IMR-90 (cell line): ENCODE measurements around the gene CCT7. TPM values are rescaled to one million over a fixed set of nuclear protein-coding genes. Genes with fewer than 3 reads are reported as not detected.

ENCODE experiments used
- ATAC-seq: fragments of 200-7000 bp; cut with Tn5 transposase; 2 replicates; pipeline ENCODE4 v1.9.1; 2020; ENCODE audit warnings: low read depth, mild to moderate bottlenecking, moderate library complexity
- BruUV-seq: library from RNA; stranded (reverse); fragments of 400-500 nt; replicated peaks from 2 replicates; lab custom pipeline; 2021; lab: Mats Ljungman, UMichigan
- CTCF ChIA-PET: fragments of 300-600 bp; formaldehyde crosslinking; extraction: SDS; loops from one replicate; lab custom pipeline; 2021; ENCODE audit warnings: antibody characterized with exemption; lab: Yijun Ruan, JAX
- POLR2A ChIA-PET: fragments of 300-600 bp; sonication (Branson Sonifier 250); formaldehyde crosslinking; loops from one replicate; lab custom pipeline; 2022; ENCODE audit warnings: antibody characterized with exemption; ENCODE audit not compliant: unreplicated experiment; lab: Charles Lee
- DNase-seq: peaks from one replicate; pipeline ENCODE4 v3.0.0; 2013
- H2AFZ ChIP-seq: replicated peaks from 2 replicates; pipeline ENCODE3; 2013; ENCODE audit warnings: low read length, mild to moderate bottlenecking; ENCODE audit not compliant: poor library complexity
- H2AK5ac ChIP-seq: 2 replicates; pipeline ENCODE4 v1.6.1; 2013; ENCODE audit warnings: low read depth, low read length, inconsistent platforms
- H2AK9ac ChIP-seq: replicated peaks from 2 replicates; pipeline ENCODE3; 2013; ENCODE audit warnings: mild to moderate bottlenecking, low read depth, low read length, moderate library complexity; ENCODE audit not compliant: poor library complexity
- H2BK120ac ChIP-seq: 2 replicates; pipeline ENCODE4 v1.6.1; 2013; ENCODE audit warnings: low read depth, low read length, inconsistent platforms
- H2BK15ac ChIP-seq: 3 replicates; pipeline ENCODE4 v1.6.1; 2013; ENCODE audit warnings: low read depth, low read length, inconsistent platforms
- H2BK20ac ChIP-seq: 2 replicates; pipeline ENCODE4 v1.6.1; 2013; ENCODE audit warnings: low read depth, mild to moderate bottlenecking, inconsistent platforms, low read length, moderate library complexity
- H2BK5ac ChIP-seq: 2 replicates; pipeline ENCODE4 v1.6.1; 2013; ENCODE audit warnings: mild to moderate bottlenecking, low read depth, low read length, inconsistent platforms; ENCODE audit not compliant: poor library complexity, severe bottlenecking
- H3K14ac ChIP-seq: replicated peaks from 2 replicates; pipeline ENCODE4 v1.6.1; 2013; ENCODE audit warnings: low read depth, low read length, inconsistent platforms
- H3K18ac ChIP-seq: 2 replicates; pipeline ENCODE4 v1.6.1; 2013; ENCODE audit warnings: low read depth, low read length, control low read depth
- H3K23ac ChIP-seq: 2 replicates; pipeline ENCODE4 v1.6.1; 2013; ENCODE audit warnings: low read depth, low read length, inconsistent platforms
- H3K27ac ChIP-seq: 2 replicates; pipeline ENCODE4 v1.5.1; 2013; ENCODE audit warnings: mild to moderate bottlenecking, control low read depth, low read length; ENCODE audit not compliant: insufficient read depth
- H3K27me3 ChIP-seq: 2 replicates; pipeline ENCODE4 v1.6.1; 2013; ENCODE audit warnings: low read length; ENCODE audit not compliant: control insufficient read depth, insufficient read depth
- H3K36me3 ChIP-seq: 2 replicates; pipeline ENCODE4 v1.6.1; 2013; ENCODE audit warnings: low read length, mixed read lengths; ENCODE audit not compliant: control insufficient read depth, insufficient read depth
- H3K4ac ChIP-seq: 2 replicates; pipeline ENCODE4 v1.6.1; 2013; ENCODE audit warnings: low read depth, low read length, inconsistent platforms
- H3K4me1 ChIP-seq: 2 replicates; pipeline ENCODE4 v1.6.1; 2013; ENCODE audit warnings: low read length, mixed read lengths; ENCODE audit not compliant: control insufficient read depth, insufficient read depth
- H3K4me2 ChIP-seq: 2 replicates; pipeline ENCODE4 v1.6.1; 2013; ENCODE audit warnings: low read depth, mild to moderate bottlenecking, control low read depth, low read length, moderate library complexity
- H3K4me3 ChIP-seq: 2 replicates; pipeline ENCODE4 v1.5.1; 2013; ENCODE audit warnings: low read depth, mild to moderate bottlenecking, control low read depth, low read length, moderate library complexity; ENCODE audit not compliant: insufficient read depth
- H3K56ac ChIP-seq: 2 replicates; pipeline ENCODE4 v1.6.1; 2013; ENCODE audit warnings: low read length, inconsistent platforms; ENCODE audit not compliant: insufficient read depth; ENCODE audit errors: extremely low read depth
- H3K79me1 ChIP-seq, 2 experiments: 2 replicates each; pipeline ENCODE4 v1.6.1; 2013; ENCODE audit warnings: low read length in 2 of 2, inconsistent platforms in 1 of 2, low read depth in 1 of 2
- H3K9ac ChIP-seq: 2 replicates; pipeline ENCODE4 v1.6.1; 2013; ENCODE audit warnings: low read depth, low read length, control low read depth
- H3K9me1 ChIP-seq: 2 replicates; pipeline ENCODE4 v1.6.1; 2013; ENCODE audit warnings: low read length, inconsistent platforms; ENCODE audit not compliant: insufficient read depth
- H3K9me3 ChIP-seq: 2 replicates; pipeline ENCODE4 v1.6.1; 2013; ENCODE audit warnings: low read length; ENCODE audit not compliant: control insufficient read depth, insufficient read depth
- H4K20me1 ChIP-seq: 2 replicates; pipeline ENCODE4 v1.6.1; 2013; ENCODE audit warnings: low read length, inconsistent platforms; ENCODE audit not compliant: insufficient read depth
- H4K5ac ChIP-seq: 2 replicates; pipeline ENCODE4 v1.6.1; 2013; ENCODE audit warnings: mild to moderate bottlenecking, low read depth, low read length, control low read depth
- H4K8ac ChIP-seq, 2 experiments: 2 replicates each; pipeline ENCODE4 v1.6.1; 2013; ENCODE audit warnings: low read depth in 2 of 2, low read length in 2 of 2, control low read depth in 1 of 2, inconsistent platforms in 1 of 2
- H4K91ac ChIP-seq: 2 replicates; pipeline ENCODE4 v1.6.1; 2013; ENCODE audit warnings: low read depth, low read length, inconsistent platforms; ENCODE audit not compliant: insufficient read depth
- MAFK ChIP-seq: IDR thresholded peaks from 2 replicates; pipeline ENCODE4 v1.6.1; 2012; ENCODE audit warnings: low read depth, low read length, improper control_type of control experiment
- RAD21 ChIP-seq: IDR thresholded peaks from 2 replicates; pipeline ENCODE4 v1.6.1; 2012; ENCODE audit warnings: low read length, improper control_type of control experiment
- WGBS, 2 experiments: methylation state at CpG; one replicate each; pipeline versions ENCODE4 v1.1.5 to v1.1.7; 2013; ENCODE audit warnings: missing lambda C conversion rate in 2 of 2; ENCODE audit not compliant: insufficient read length in 1 of 2; ENCODE audit errors: extremely low coverage in 2 of 2; 5-methylcytosine and 5-hydroxymethylcytosine counted together
- dilution Hi-C: fragments of 300-500 bp; cut with HindIII; formaldehyde crosslinking; loops from one replicate; pipeline ENCODE4 v1.14.3; 2018; ENCODE audit warnings: low sequenced_read_pairs; ENCODE audit not compliant: unreplicated experiment
- in situ Hi-C: fragments of 300-500 bp; cut with MboI; formaldehyde crosslinking; loops from 3 replicates; pipeline ENCODE4 v1.14.3; 2019; ENCODE audit warnings: low sequenced_read_pairs, inconsistent platforms, mixed read lengths
- intact Hi-C: fragments of 100-400 bp; cut with micrococcal nuclease; formaldehyde crosslinking; loops from 2 replicates; pipeline ENCODE4 v1.10.0; 2022
- polyA plus RNA-seq, 3 experiments: library from polyadenylated mRNA; depleted of rRNA; stranded (reverse); fragments of >200 nt; gene quantifications; 2 replicates each; pipeline ENCODE4 v1.2.3, GENCODE V29; 2012; ENCODE audit warnings: low replicate concordance in 1 of 3
- total RNA-seq: library from RNA; depleted of rRNA; stranded (reverse); fragments of >200 nt; gene quantifications from 2 replicates; pipeline ENCODE4 v1.2.3, GENCODE V29; 2012

Gene CCT7
- total and polyA plus RNA-seq, 2 of the 4 experiments (the other 2 are of a cell fraction): 321 to 575 TPM

GRCh38 chr2:73264332-73264606 lies 30.2 kb downstream of the CCT7 start:
- H3K4me1 ChIP-seq: no peaks in the 10 kb centered on the region
- no peak overlapping the region for H4K8ac ChIP-seq
- POLR2A ChIA-PET: no interaction called here
- H2BK120ac ChIP-seq: no peak overlapping the region
- H3K4me2 ChIP-seq: no peak overlapping the region
- H2AK5ac ChIP-seq: no peak overlapping the region
- H2BK15ac ChIP-seq: no peak overlapping the region
- peaks cover 3% of the 10 kb centered on the region for H3K36me3 ChIP-seq
- WGBS, 2 experiments: 94% methylated on average over 3 of the region's 15 CpGs; no CpG with 5 or more reads in 1 of the 2 experiments
- H2BK5ac ChIP-seq: no peak overlapping the region
- H4K91ac ChIP-seq: no peak overlapping the region
- no peaks in the 10 kb centered on the region for H3K9me3 ChIP-seq
- no peak overlapping the region for H2BK20ac ChIP-seq
- no peak overlapping the region for H3K4ac ChIP-seq
- H3K14ac ChIP-seq: no peak overlapping the region
- TF ChIP-seq RAD21 (no peak), MAFK (no peak)
- no peak for DNase-seq
- H3K18ac ChIP-seq: no peak overlapping the region
- H3K27ac ChIP-seq: no peak overlapping the region
- no peak overlapping the region for H2AK9ac ChIP-seq
- H3K9ac ChIP-seq: no peak overlapping the region
- ATAC-seq: no peak
- CTCF ChIA-PET: no interaction called here
- H2AFZ ChIP-seq: no peak overlapping the region
- in situ Hi-C loops: no loop called here
- peaks cover 10% of the 10 kb centered on the region; the same call in 1 of the 2 replicates for H4K20me1 ChIP-seq
- intact Hi-C loops: loop anchor here (5.0 kb wide), 1 partner anchor 102 kb away; no protein-coding TSS in a partner anchor
- no peak overlapping the region for H3K56ac ChIP-seq
- H3K4me3 ChIP-seq: no peak overlapping the region
- H3K9me1 ChIP-seq: peaks cover 6% of the 10 kb centered on the region; the same call in 1 of the 2 replicates
- no peak overlapping the region for H4K5ac ChIP-seq
- H3K23ac ChIP-seq: no peak overlapping the region
- no peaks in the 10 kb centered on the region for H3K79me1 ChIP-seq
- dilution Hi-C loops: no loop called here
- no TSS peak for BruUV-seq
- peaks cover 11% of the 10 kb centered on the region; the same call in 1 of the 2 replicates for H3K27me3 ChIP-seq
